IPS-NIHi7 (cell line): ENCODE measurements around the gene SLC6A20.
A peak's percentile ranks its signal among the peaks of the same experiment; 100 is the strongest.

Experiments used
- DNase-seq: peaks from one replicate; pipeline ENCODE4 v3.0.0; 2012; ENCODE audit warnings: mixed read lengths; ENCODE audit errors: extremely low spot score

Gene SLC6A20, protein sequence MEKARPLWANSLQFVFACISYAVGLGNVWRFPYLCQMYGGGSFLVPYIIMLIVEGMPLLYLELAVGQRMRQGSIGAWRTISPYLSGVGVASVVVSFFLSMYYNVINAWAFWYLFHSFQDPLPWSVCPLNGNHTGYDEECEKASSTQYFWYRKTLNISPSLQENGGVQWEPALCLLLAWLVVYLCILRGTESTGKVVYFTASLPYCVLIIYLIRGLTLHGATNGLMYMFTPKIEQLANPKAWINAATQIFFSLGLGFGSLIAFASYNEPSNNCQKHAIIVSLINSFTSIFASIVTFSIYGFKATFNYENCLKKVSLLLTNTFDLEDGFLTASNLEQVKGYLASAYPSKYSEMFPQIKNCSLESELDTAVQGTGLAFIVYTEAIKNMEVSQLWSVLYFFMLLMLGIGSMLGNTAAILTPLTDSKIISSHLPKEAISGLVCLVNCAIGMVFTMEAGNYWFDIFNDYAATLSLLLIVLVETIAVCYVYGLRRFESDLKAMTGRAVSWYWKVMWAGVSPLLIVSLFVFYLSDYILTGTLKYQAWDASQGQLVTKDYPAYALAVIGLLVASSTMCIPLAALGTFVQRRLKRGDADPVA

GRCh38 chr3:45795882-45796765, at the start of gene SLC6A20:
Gene SLC6A20 (minus strand): TSS chr3:45796536. CDS start chr3:45796419, 117 bp downstream.
- DNase-seq: peak; percentile 55

GRCh38 chr3:45844616-45845015, 48.3 kb upstream of the SLC6A20 start:
- no peak for DNase-seq

- DNase-seq: no peak
Measured at GRCh38 chr3:45842851-45843625, 46.7 kb upstream of the SLC6A20 start.

DNA sequence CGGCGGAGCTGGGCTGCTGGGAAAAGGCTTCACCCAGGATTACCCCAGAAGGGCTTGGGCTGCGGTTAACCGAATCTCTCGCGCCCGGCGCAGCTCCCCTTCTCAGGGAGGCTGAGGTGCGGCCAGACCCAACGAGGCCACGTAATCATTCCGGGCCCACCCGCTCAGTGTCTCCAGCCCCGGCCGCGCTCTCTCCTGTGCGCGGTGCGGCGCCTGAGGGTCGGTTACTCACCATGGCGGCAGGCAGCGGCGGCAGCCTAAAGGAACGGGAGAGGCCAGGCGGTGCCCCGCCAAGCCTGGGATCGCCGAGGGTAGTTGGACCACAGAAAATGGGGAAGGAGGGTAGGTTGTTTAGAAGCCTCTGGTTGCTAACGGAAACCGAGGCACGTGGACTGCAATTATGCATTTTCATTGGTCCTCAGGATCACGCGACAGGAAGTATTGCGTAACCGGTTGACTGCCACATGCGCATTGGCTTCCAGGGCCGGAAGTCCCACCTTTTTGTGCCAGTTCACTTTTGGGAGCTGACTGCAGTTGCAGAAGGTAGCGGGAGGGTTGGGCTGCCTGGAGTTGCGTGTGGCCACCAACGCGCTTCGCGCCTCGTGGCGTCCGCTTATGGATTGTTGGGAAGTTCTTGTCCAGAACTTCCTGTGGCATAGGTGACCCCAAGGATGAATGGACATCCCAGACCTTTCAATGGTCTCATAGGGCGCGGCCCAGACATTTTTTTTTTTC, 45.6 kb upstream of the SLC6A20 start, which contains the start of gene LZTFL1:
LZTFL1 (minus strand) TSS at position 363 of the 735 bp plus-strand sequence; CDS start at position 235, 128 bp downstream.
- DNase-seq: peak; percentile 94

DNA sequence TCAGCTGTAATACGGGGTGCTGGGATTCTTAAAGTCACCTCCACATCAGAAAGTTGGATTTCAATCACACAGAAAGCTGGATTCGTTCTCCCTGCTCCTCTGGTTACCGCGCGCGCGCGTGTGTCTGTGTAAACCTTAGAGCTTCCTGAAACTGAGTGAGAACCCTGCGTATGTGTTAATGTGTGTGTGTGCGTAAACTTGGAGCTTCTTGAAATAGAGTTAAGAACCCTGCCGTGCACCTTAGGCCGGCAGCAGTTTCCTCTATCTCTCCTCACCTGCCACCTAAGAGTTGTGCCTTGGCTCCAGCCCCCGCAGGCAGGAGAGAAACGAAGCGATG, 45.1 kb upstream of the SLC6A20 start:
- DNase-seq: no peak

DNA sequence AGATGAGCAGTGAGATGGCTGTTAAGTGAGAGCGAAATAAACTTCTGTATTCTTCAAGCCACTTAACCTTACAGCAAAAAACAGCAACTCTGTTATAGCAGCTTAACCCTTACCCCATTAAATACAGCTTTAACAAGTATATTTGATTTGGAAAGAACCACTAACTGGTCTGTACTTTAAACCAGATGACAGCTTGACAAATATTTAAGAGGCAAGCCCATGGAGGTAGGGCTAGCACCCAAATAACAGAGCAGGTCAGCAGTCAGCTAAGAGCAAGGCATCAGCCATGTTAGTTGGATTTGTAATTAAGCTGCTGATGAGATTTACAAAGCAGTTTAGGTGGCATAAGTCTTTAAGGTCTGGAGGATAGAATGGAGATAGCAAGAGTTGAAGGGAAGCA, 42.1 kb upstream of the SLC6A20 start:
- DNase-seq: no peak

DNA sequence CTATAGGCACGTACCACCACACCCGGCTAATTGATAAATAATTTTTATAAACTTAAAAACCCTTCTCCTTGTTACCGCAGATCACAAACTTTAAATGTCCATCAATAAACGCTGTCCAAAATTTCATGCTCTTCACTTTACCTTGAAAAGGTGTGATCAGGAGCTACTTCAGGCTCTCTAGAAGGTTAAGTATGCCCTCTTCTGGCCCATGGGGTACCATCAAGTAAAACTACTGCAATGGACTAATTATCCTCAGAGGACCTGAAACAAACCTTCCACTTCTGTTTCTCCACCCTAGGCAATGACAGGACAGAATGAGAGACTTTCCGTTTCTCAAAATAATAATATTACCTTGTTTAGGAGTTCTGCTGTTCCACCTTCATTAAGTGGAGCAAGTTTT, 36.4 kb upstream of the SLC6A20 start:
- peak; percentile 46 for DNase-seq

GRCh38 chr3:45830121-45830520, 33.8 kb upstream of the SLC6A20 start:
- DNase-seq: no peak

DNA sequence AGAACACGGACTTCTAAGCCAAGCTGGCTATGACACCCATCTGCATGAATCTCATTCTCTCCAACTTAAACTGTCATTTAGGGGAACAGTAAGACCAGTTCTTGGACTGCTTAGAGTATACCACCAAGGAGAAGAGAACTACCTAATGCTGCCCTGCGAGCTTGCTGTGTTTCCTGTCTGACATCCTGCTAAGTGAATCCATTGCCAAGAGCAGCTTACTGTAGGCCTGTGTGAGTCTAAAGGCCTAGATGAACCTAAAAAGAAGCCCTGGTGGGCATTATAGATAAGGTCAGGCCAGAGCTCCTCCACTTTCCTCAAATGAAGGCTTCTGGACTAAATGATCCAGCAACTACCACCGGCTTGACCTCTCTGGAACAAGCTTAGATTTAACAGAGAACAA, 30.6 kb upstream of the SLC6A20 start:
- DNase-seq: no peak

DNA sequence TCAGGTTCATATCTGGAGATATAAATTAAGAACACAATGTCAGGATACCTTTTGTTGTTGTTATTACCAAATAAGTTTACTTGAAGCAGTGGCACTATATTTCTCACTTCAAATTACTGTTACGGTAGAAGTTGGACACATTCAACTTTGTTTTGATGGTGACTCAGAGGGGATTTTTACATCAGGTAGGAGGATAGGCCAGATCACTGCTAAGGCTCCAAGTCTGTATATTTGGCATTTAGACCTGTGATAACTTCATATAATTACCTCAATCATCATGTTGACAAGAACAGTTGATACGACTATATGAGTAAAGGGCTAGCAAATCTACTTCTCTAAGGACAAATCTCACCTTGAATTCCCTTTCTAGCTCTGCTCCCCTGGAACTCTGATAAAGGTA, 30.0 kb upstream of the SLC6A20 start:
- DNase-seq: no peak

DNA sequence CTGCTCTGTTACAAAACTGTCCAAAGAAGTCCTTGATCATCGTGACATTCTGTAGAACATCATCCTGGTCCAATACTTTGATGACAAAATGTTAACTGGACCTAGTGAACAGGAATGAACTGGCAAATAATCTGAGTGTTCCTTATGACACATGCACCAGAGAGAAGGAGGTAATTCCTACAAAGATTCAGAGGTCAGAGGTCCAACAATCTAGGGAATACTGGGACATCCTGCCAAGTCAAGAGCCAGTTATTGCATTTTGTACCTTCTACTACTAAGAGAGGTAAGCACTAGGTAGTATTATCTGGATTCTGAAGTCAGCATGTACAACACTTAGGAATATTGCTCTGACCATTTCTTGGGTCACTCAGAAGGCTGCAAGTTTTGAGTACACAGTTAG, 24.8 kb upstream of the SLC6A20 start:
- DNase-seq: no peak

GRCh38 chr3:45819543-45819942, 23.2 kb upstream of the SLC6A20 start:
- no peak for DNase-seq

DNA sequence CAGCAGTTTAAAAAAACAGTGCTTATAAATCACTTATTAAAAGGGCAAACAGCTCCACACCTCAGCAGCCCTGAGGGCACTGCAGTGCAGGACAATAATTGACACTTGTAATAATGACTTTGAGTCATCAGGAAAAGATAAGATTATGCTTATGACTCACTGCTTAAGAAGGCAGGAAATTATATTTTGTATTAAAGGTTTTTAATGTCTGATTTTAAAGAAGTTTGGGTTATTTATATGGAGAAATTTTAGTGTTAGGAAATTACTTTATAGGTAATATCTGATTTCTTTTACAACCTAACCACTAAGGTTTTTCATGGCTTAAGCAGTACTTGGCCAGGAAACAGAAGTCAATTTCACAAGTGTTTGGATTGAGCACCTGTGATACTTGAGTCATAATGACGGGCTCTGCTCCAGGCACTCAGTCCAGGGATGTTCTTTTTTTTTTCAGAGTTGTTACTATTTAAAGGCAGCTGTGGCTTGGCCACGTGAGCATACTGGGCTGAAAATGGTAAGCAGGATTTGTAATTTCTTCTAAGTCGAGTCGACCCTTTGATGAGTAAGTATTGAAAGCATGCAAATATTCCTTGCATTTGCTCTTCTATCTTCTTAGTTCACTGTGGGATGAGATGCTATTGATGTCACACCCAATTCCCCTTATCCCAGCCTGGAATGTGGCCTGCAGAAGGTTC, 21.6 kb upstream of the SLC6A20 start:
- DNase-seq: no peak

DNA sequence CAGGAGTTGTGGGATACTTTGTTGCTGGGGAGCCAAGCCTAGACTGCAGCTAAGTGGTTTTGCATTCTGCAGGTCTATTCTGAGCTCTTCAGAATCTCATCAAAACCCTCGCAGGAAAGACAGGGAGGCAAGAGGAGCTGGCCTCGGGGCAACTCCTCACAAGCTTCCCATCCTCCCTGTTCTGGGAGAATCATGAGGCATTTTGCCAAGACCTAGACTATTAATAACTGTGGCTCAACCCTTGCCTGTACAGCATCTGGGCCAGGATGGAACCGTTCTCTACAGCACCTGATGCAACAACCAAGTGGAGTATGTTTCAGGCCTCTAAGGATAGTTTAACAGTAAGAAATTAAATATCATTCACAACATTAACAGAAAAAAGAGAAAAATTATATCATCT, 20.2 kb upstream of the SLC6A20 start:
- no peak for DNase-seq

GRCh38 chr3:45814322-45814721, 18.0 kb upstream of the SLC6A20 start:
- DNase-seq: no peak

DNA sequence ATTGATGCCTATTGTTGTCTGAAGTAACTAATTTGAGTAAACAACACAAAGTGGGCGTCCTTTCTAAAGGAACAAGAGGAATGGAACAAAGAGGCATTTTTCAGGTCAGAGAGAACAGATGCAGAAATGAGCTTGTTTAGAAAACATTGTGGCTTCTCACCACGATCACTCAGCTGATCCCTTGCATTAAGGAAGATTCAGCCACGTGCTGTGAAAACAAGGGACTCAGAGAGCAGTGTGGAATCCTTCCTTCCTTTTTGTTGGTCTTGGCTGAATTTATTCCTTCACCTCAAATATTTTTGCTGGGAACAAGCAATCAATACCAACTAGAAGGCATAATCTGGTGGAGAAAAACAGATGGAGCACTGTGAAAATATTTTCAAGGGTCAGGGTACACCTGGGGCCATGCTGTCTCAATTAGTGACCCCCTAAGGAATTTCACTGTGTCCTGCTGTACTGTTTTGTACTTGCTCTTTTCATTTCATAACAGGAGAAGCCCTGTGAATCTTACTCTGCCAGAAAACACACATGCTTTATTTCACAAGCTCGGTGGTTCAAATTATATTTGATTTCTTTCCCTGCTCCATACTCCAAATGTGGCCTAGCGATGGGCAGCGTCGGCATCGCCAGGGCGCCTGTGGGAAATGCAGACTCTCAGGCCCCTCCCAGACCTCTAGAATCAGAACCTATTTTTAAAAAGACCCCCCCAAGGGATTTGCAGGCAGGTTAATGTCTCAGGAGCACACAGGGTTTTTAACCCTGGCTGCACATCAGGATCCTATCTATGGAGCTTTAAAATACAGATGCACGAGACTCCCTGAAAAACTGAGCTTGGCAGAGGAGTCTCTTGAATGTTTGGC, 11.6 kb upstream of the SLC6A20 start:
- DNase-seq: no peak

GRCh38 chr3:45807133-45807532, 10.8 kb upstream of the SLC6A20 start:
- DNase-seq: no peak

DNA sequence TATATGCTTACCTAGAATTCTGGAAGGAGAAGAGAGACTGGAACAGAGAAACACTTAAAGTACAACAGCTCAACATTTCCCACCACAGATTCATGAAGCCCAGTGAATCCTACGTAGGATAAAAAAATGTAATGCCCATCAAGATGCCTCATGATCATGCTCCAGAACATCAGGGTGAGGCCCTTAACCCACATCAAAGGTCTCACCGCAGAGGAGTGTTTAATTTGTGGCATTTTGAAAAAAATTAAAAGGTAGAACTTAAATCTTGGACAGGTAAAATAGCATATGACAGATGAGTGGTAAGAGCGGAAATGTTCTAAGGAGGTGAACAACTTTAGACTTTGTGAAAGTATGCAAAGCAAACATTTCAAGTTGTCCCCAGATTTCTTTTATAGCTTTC, 9.7 kb upstream of the SLC6A20 start:
- DNase-seq: no peak

- no peak for DNase-seq
Measured at GRCh38 chr3:45803252-45803935, 7.1 kb upstream of the SLC6A20 start.
